Measurements from ENCODE around the gene IL2RA. TPM values are rescaled to one million over a fixed set of nuclear protein-coding genes. Genes with fewer than 3 reads are reported as not detected.
A peak's percentile ranks its signal among the peaks of the same experiment; 100 is the strongest.

Gene IL2RA
- total and polyA plus RNA-seq, 9 of the 15 experiments (the other 6 are each of a cell fraction or from before 2014, with no cell fraction given): 0.95 TPM; not detected in 8

DNA sequence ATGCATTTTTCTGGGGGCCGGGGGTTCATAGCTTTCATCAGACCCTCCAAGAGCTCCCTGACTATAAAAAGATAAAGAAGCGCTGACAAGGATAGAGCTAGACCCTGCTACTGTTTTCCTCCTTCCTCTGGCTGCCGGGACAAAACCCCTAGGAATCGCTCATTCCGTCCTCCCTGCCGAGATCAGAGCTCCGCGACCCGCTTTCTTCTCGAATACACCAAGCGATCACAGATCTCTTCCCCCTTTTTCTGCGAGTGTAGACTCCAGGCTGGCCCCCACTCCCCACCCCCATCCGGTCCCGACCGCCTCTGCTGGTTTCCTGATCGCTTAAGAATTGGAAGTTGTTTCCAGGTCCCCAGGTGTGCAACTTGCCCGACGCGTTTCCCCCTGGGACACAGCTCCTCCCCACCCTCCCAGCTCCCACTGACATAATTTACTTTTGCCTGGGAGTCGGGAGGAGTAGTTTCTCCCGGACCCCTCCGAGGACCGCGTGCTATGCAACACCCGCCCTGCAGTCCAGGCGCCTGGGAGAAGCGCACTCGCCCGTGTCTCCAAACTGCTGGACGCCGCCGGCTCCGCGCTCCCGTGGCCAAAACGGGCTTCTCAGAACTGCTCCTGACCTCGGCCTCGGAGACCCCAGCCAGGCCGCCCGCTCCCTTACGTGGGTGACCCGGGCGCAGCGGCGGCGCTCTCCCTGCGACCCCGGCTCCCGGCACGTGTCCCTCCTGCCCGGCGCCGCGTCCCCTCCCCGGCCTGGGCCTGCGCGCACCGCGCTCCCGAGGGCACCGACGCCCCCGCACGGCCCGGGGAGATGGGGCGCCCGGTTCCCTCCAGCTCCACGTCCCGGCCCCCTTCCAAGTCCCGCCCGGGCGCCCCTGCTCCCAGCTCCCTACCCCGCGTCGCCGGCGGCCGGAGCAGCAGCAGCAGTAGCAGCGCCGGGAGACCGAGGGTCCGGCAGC is 85.4 kb downstream of the IL2RA start (continued):
- TF ChIP-seq FUS (optimal IDR thresholded peaks at IDR 0.05; ENCODE audit: low read depth, low read length) (peak; percentile 67), ETV1 (tag; conservative IDR thresholded peaks at IDR 0.05; ENCODE audit: low read depth) (peak; percentile 35; the same call in 1 of the 2 replicates), FOXP1 (CRISPR knock-in tag; IDR thresholded peaks at IDR 0.05) (0 out of 2 replicates have a peak, but pooled peaks have one; percentile 8), CC2D1A (IDR thresholded peaks at IDR 0.05) (no peak), ZNF143 (CRISPR knock-in tag; IDR thresholded peaks at IDR 0.05) (no peak), POLR2AphosphoS2 (IDR thresholded peaks at IDR 0.05; ENCODE audit: low read length) (no peak), MXI1 (IDR thresholded peaks at IDR 0.05; ENCODE audit: low read depth, low read length) (no peak)
- TF ChIP-seq, protein P1, sequence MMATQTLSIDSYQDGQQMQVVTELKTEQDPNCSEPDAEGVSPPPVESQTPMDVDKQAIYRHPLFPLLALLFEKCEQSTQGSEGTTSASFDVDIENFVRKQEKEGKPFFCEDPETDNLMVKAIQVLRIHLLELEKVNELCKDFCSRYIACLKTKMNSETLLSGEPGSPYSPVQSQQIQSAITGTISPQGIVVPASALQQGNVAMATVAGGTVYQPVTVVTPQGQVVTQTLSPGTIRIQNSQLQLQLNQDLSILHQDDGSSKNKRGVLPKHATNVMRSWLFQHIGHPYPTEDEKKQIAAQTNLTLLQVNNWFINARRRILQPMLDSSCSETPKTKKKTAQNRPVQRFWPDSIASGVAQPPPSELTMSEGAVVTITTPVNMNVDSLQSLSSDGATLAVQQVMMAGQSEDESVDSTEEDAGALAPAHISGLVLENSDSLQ (IDR thresholded peaks at IDR 0.05): no peak
